NOMO-1 treated with dmso at 0.1 percent for 144 hours (cell line): Measurements from ENCODE around the gene AKT1.
"Not testable (repeated sequence)": the region's sequence is repeated elsewhere in the genome, so short reads cannot be mapped to it uniquely, and the experiment has no call there.

Experiments used
- DNase-seq: peaks from one replicate; lab custom pipeline; 2025; ENCODE audit not compliant: unreplicated experiment; lab: John Stamatoyannopoulos, UW

The AKT1 gene

GRCh38 chr14:104794993-104795780 is at the start of gene AKT1:
Gene AKT1 (minus strand): TSS chr14:104795748. CDS start chr14:104792643, 3,105 bp downstream.
- peak; percentile 18 for DNase-seq

- DNase-seq: no peak
These were observed 49.6 kb upstream of the AKT1 start for GRCh38 chr14:104845033-104845666.

- DNase-seq: no peak
These were observed 48.9 kb upstream of the AKT1 start for GRCh38 chr14:104844306-104845032.

GRCh38 chr14:104843442-104844305 is 48.1 kb upstream of the AKT1 start:
- DNase-seq: no peak

GRCh38 chr14:104843006-104843405 is 47.5 kb upstream of the AKT1 start:
- DNase-seq: no peak

- no peak for DNase-seq
These were observed 46.2 kb upstream of the AKT1 start for GRCh38 chr14:104841730-104842129.

- not testable (repeated sequence) for DNase-seq
These were observed 40.8 kb upstream of the AKT1 start for GRCh38 chr14:104836171-104836935.

- no peak for DNase-seq
These were observed 35.2 kb upstream of the AKT1 start for GRCh38 chr14:104830781-104831180.

- DNase-seq: peak; percentile 13
These were observed 31.9 kb upstream of the AKT1 start for GRCh38 chr14:104827177-104828055.

- no peak for DNase-seq
These were observed 31.3 kb upstream of the AKT1 start for GRCh38 chr14:104826861-104827176.

GRCh38 chr14:104826189-104826860 is 30.8 kb upstream of the AKT1 start:
- DNase-seq: peak; percentile 61

- no peak for DNase-seq
These were observed 28.9 kb upstream of the AKT1 start for GRCh38 chr14:104824353-104824997.

- no peak for DNase-seq
These were observed 27.5 kb upstream of the AKT1 start for GRCh38 chr14:104822821-104823615.

- DNase-seq: no peak
These were observed 26.5 kb upstream of the AKT1 start for GRCh38 chr14:104821971-104822608.

- no peak for DNase-seq
These were observed 25.8 kb upstream of the AKT1 start for GRCh38 chr14:104821229-104821945.

- DNase-seq: no peak
These were observed 25.2 kb upstream of the AKT1 start for GRCh38 chr14:104820669-104821228.
